Skeletal muscle tissue (tissue), 4 donors: ENCODE measurements around the gene H1-8. TPM values are rescaled to one million over a fixed set of nuclear protein-coding genes. Genes with fewer than 3 reads are reported as not detected.

ENCODE experiments used
- H3K27ac ChIP-seq: one replicate; pipeline ENCODE4 v1.7.0; 2013; ENCODE audit warnings: mild to moderate bottlenecking, low read depth, low read length, inconsistent platforms
- H3K27me3 ChIP-seq, 3 donors: one replicate each; pipeline ENCODE4 v1.7.0; 2013; ENCODE audit warnings: low read length in 3 of 3; ENCODE audit not compliant: control insufficient read depth in 3 of 3, insufficient read depth in 3 of 3
- H3K36me3 ChIP-seq, 3 donors: one replicate each; pipeline ENCODE4 v1.7.0; 2013; ENCODE audit warnings: low read length in 3 of 3; ENCODE audit not compliant: control insufficient read depth in 3 of 3, insufficient read depth in 3 of 3
- H3K4me1 ChIP-seq, 3 donors: one replicate each; pipeline ENCODE4 v1.7.0; 2013; ENCODE audit warnings: low read length in 3 of 3, mild to moderate bottlenecking in 3 of 3; ENCODE audit not compliant: control insufficient read depth in 3 of 3, insufficient read depth in 3 of 3
- H3K4me3 ChIP-seq, 3 donors: one replicate each; pipeline ENCODE4 v1.7.0; 2013; ENCODE audit warnings: low read length in 3 of 3
- H3K9ac ChIP-seq, 3 donors: one replicate each; pipeline ENCODE4 v1.7.0; 2013; ENCODE audit warnings: low read length in 3 of 3, mild to moderate bottlenecking in 3 of 3, moderate library complexity in 2 of 3, low read depth in 1 of 3
- H3K9me3 ChIP-seq, 3 donors: one replicate each; pipeline ENCODE4 v1.7.0; 2013; ENCODE audit warnings: low read length in 3 of 3; ENCODE audit not compliant: control insufficient read depth in 3 of 3
- total RNA-seq: library from RNA; depleted of rRNA; stranded (reverse); fragments of >200 nt; gene quantifications from one replicate; pipeline ENCODE4 v1.2.3, GENCODE V29; 2014
- donor health status: Osteomylitis.

Gene H1-8
- total RNA-seq, 1 donor from 2014 or later, result not detected

GRCh38 chr3:129595544-129596193 is 52.7 kb downstream of the H1-8 start:
- H3K9me3 ChIP-seq, result no peaks in the 10 kb centered on the region
- peak overlapping the region; percentile 21 to 67 (median 35) for H3K4me3 ChIP-seq
- no peaks in the 10 kb centered on the region for H3K27me3 ChIP-seq
- peaks cover 91 to 95% (median 92%) of the 10 kb centered on the region in 3 donors for H3K4me1 ChIP-seq
- H3K9ac ChIP-seq, result peak overlapping the region; percentile 54 to 70 (median 59)
- H3K36me3 ChIP-seq, result peaks cover 0 to 3% (median 0%) of the 10 kb centered on the region in 3 donors
- H3K27ac ChIP-seq, result peak overlapping the region; percentile 83

DNA sequence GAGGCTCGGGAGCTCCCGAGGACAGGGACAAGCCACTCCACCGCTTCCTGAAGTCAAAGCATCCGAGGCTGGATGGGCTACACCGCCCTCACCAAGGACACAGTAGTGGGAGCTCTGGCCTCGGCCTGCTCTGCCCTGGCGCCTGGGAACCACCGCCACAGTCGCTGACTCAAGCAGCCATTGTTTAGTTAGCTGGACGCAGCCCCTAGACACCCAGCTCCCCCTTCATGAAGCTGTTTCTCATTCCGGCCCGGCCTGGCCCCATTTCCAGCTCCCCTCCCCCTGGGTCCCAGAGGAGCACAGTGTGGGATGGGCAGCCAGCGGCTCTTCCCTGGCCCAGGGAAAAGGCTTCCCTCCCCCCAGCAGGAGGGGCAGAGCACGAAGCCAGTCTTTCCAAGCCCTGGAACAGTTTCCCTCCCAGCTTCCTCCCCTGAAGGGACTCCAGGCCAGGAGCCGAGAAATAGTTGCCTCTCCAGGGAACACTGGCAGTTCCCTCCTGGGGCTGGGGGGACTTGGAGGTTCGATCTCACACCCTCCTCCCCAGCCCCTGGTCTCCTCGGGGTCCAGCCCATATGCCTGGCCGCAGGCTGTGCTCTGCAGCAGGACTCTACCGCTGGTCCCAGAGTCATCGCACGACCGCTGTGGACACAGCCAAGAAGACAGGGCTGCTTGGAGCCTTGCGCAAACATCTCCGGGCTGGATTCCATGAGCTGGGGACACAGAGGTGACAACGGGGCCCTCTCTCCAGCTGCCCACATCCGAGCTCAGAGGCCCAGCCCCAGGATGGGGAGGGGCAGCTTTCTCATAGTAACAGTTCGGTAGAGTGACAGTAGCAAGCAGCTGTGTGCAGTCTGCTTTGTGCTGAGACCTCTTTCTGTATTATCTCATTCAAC is 53.5 kb downstream of the H1-8 start:
- Histone ChIP-seq H3K27me3 (no peaks in the 10 kb centered on the region), H3K4me1 (peaks cover 92 to 95% (median 92%) of the 10 kb centered on the region in 3 donors), H3K4me3 (peak overlapping the region; percentile 39 to 67 (median 52)), H3K9me3 (no peaks in the 10 kb centered on the region), H3K36me3 (no peaks in the 10 kb centered on the region), H3K27ac (peak overlapping the region; percentile 83), H3K9ac (peak overlapping the region; percentile 54 to 70 (median 59))

GRCh38 chr3:129597087-129597999 is 54.4 kb downstream of the H1-8 start:
- H3K27ac ChIP-seq, result peak overlapping the region; percentile 83
- peak overlapping the region; percentile 47 to 70 (median 52) for H3K9ac ChIP-seq
- peak overlapping the region in 2 of 3 donors; percentile 39 to 67 for H3K4me3 ChIP-seq
- peaks cover 93 to 95% (median 93%) of the 10 kb centered on the region in 3 donors for H3K4me1 ChIP-seq
- no peaks in the 10 kb centered on the region for H3K9me3 ChIP-seq
- H3K36me3 ChIP-seq, result no peaks in the 10 kb centered on the region
- H3K27me3 ChIP-seq, result no peaks in the 10 kb centered on the region

- H3K36me3 ChIP-seq, result no peaks in the 10 kb centered on the region
- peak overlapping the region; percentile 38 to 70 (median 47) for H3K9ac ChIP-seq
- H3K4me3 ChIP-seq, result peak overlapping the region in 2 of 3 donors; percentile 9 to 49
- peak overlapping the region; percentile 83 for H3K27ac ChIP-seq
- no peaks in the 10 kb centered on the region for H3K9me3 ChIP-seq
- H3K4me1 ChIP-seq, result peaks cover 96 to 98% (median 97%) of the 10 kb centered on the region in 3 donors
- no peaks in the 10 kb centered on the region for H3K27me3 ChIP-seq
Measured at GRCh38 chr3:129598000-129598381, 55.0 kb downstream of the H1-8 start.

- peak overlapping the region; percentile 83 for H3K27ac ChIP-seq
- H3K9me3 ChIP-seq, result no peaks in the 10 kb centered on the region
- peak overlapping the region in 2 of 3 donors; percentile 23 to 57 for H3K9ac ChIP-seq
- H3K36me3 ChIP-seq, result no peaks in the 10 kb centered on the region
- peaks cover 96 to 98% (median 97%) of the 10 kb centered on the region in 3 donors for H3K4me1 ChIP-seq
- no peaks in the 10 kb centered on the region for H3K27me3 ChIP-seq
- peak overlapping the region in 2 of 3 donors; percentile 13 to 38 for H3K4me3 ChIP-seq
Measured at GRCh38 chr3:129598484-129598883, 55.5 kb downstream of the H1-8 start.

- Histone ChIP-seq H3K27me3 (no peaks in the 10 kb centered on the region), H3K4me1 (peaks cover 93 to 99% (median 97%) of the 10 kb centered on the region in 3 donors), H3K9ac (peak overlapping the region in 2 of 3 donors; percentile 23 to 57), H3K27ac (peak overlapping the region; percentile 83), H3K4me3 (peak overlapping the region in 2 of 3 donors; percentile 41 to 45), H3K9me3 (no peaks in the 10 kb centered on the region), H3K36me3 (no peaks in the 10 kb centered on the region)
Measured at GRCh38 chr3:129599073-129599472, 56.1 kb downstream of the H1-8 start.

DNA sequence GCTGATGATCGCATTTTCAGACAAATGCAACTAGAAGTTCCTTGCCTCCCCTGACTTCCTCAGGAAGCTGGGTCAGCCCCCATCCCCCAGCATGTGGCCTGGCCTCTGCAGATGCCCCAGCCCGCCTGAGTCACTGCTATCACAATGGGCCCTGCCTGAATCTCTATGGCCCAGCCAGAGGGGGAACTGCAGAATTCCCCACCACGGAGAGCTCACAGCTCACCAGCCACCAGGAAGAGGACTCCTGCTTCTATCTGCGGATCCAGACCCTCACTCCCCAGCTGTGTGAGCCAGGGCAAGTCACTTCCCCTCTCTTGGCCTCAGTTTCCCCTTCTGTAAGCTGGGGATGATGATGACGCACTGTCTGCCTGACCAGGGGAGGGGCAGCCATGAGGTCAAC is 56.6 kb downstream of the H1-8 start:
- Histone ChIP-seq H3K9me3 (no peaks in the 10 kb centered on the region), H3K4me1 (peaks cover 94 to 97% (median 97%) of the 10 kb centered on the region in 3 donors), H3K9ac (peak overlapping the region in 2 of 3 donors; percentile 45 to 57), H3K36me3 (peaks cover 0 to 1% (median 0%) of the 10 kb centered on the region in 3 donors), H3K4me3 (peak overlapping the region; percentile 21 to 45 (median 41)), H3K27me3 (peaks cover 0 to 2% (median under 1%) of the 10 kb centered on the region in 3 donors), H3K27ac (peak overlapping the region; percentile 83)

GRCh38 chr3:129600348-129600747 is 57.4 kb downstream of the H1-8 start:
- Histone ChIP-seq H3K4me3 (peak overlapping the region in 2 of 3 donors; percentile 21 to 45), H3K27ac (peak overlapping the region; percentile 83)

More at GRCh38 chr3:129600348-129600747, 57.4 kb downstream of the H1-8 start:
- H3K9me3 ChIP-seq, result no peaks in the 10 kb centered on the region
- peaks cover 0 to 6% (median 5%) of the 10 kb centered on the region in 3 donors for H3K27me3 ChIP-seq
- H3K9ac ChIP-seq, result peak overlapping the region in 1 of 3 donors; percentile 33
- peaks cover 90 to 94% (median 94%) of the 10 kb centered on the region in 3 donors for H3K4me1 ChIP-seq
- H3K36me3 ChIP-seq, result peaks cover 0 to 4% (median 0%) of the 10 kb centered on the region in 3 donors
